Measurements from ENCODE around the gene EPB41. TPM values are rescaled to one million over a fixed set of nuclear protein-coding genes. Genes with fewer than 3 reads are reported as not detected.

The EPB41 gene
- total and polyA plus RNA-seq, 9 of the 15 experiments (the other 6 are each of a cell fraction or from before 2014, with no cell fraction given): 3.7 to 213 (median 141) TPM

DNA sequence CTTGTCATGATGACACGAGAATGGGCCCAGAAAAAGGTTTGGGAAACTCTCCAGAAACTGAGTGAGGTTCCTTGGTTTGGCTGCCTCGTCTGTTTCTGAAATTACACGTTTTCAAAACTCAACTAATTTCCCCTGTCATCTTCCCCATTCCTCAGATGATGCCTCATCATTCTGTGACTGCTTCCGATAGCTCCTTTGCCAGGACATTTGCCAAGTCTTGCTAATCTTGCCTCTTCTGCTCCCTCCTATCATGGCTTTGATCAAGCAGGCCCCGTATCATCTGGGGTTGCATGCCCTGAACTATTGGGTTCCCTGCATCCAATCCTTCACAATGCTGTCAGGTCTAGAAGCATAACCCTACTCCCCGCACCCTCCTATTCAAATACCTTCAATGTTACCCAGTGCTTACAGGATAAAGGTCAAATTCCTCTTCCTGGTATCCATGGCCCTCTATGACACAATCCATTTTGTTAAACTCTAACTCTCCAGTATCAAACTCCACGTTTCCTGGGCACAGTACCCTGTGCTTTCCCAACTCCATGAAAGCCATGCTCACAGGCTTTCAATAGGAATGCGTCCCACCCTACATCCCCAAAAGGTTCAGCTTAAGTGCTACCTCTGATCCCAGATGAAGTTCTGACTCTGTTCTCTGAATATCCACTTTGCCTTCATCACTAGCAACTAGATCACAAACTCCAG lies 231.5 kb downstream of the EPB41 start (continued):
- TF ChIP-seq, protein P1, sequence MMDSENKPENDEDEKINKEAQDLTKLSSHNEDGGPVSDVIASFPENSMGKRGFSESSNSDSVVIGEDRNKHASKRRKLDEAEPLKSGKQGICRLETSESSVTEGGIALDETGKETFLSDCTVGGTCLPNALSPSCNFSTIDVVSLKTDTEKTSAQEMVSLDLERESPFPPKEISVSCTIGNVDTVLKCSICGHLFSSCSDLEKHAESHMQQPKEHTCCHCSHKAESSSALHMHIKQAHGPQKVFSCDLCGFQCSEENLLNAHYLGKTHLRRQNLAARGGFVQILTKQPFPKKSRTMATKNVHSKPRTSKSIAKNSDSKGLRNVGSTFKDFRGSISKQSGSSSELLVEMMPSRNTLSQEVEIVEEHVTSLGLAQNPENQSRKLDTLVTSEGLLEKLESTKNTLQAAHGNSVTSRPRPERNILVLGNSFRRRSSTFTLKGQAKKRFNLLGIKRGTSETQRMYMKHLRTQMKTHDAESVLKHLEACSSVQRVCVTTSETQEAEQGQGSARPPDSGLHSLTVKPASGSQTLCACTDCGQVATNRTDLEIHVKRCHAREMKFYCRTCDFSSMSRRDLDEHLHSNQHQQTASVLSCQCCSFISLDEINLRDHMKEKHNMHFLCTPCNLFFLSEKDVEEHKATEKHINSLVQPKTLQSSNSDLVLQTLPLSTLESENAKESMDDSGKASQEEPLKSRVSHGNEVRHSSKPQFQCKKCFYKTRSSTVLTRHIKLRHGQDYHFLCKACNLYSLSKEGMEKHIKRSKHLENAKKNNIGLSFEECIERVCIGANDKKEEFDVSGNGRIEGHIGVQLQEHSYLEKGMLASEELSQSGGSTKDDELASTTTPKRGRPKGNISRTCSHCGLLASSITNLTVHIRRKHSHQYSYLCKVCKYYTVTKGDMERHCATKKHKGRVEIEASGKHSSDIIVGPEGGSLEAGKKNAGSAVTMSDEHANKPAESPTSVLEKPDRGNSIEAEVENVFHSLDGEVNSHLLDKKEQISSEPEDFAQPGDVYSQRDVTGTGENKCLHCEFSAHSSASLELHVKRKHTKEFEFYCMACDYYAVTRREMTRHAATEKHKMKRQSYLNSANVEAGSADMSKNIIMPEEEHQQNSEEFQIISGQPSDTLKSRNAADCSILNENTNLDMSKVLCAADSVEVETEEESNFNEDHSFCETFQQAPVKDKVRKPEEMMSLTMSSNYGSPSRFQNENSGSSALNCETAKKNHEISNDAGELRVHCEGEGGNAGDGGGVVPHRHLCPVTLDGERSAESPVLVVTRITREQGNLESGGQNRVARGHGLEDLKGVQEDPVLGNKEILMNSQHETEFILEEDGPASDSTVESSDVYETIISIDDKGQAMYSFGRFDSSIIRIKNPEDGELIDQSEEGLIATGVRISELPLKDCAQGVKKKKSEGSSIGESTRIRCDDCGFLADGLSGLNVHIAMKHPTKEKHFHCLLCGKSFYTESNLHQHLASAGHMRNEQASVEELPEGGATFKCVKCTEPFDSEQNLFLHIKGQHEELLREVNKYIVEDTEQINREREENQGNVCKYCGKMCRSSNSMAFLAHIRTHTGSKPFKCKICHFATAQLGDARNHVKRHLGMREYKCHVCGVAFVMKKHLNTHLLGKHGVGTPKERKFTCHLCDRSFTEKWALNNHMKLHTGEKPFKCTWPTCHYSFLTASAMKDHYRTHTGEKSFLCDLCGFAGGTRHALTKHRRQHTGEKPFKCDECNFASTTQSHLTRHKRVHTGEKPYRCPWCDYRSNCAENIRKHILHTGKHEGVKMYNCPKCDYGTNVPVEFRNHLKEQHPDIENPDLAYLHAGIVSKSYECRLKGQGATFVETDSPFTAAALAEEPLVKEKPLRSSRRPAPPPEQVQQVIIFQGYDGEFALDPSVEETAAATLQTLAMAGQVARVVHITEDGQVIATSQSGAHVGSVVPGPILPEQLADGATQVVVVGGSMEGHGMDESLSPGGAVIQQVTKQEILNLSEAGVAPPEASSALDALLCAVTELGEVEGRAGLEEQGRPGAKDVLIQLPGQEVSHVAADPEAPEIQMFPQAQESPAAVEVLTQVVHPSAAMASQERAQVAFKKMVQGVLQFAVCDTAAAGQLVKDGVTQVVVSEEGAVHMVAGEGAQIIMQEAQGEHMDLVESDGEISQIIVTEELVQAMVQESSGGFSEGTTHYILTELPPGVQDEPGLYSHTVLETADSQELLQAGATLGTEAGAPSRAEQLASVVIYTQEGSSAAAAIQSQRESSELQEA (IDR thresholded peaks at IDR 0.05; ENCODE audit: low read depth): no peak
- TF ChIP-seq POLR2H (tag; IDR thresholded peaks at IDR 0.05; ENCODE audit: low read depth) (peak; percentile 30; the same call in 1 of the 2 replicates), MBD2 (IDR thresholded peaks at IDR 0.05; ENCODE audit: borderline replicate concordance, low read depth) (peak; percentile 31; the same call in 1 of the 2 replicates)
